CD4-positive, alpha-beta T cell treated with Interleukin-15 for 1 hour (primary cell): ENCODE measurements around the gene PER2.
A peak's percentile ranks its signal among the peaks of the same experiment; 100 is the strongest.

Source experiments
- DNase-seq: peaks from one replicate; pipeline ENCODE4 v3.0.0-alpha.2; 2020

PER2 gene

DNA sequence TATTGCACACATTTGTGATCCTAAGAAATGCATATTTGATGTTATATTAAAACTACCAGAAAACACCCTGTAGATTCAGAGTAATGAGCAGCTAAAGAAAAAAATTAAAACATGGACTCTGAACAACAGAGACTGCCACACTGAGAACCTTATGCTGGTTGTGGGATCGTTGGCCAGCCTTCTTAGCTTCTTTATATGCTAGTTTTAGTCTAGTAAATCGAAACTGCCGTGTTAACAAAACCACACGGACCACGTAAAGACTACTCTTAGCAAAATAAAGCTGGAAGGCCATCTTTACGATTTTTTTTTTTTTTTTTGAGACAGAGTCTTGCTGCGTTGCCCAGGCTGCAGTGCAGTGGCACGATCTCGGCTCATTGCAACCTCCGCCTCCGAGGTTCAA lies 22.8 kb downstream of the PER2 start:
- DNase-seq = no peak

DNA sequence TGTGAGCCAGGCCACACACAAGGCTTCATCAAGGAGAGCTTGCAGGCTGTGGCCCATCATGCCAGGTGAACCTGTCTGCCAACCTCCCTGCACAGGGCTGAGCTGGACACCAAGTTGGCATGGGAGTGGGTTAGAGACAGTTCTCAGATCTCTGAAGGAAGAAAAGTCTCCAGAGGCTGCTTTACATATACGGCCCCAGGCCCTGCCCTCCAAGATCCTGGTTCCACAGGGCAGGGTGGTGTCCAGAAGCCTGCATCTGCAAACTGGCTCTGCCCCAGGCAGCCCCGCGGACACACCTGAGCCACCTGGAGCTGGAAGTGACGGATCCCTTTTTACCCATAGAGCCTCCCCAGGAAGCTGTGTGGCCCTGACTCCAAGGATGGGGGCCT lies 24.3 kb downstream of the PER2 start:
- DNase-seq = no peak

DNA sequence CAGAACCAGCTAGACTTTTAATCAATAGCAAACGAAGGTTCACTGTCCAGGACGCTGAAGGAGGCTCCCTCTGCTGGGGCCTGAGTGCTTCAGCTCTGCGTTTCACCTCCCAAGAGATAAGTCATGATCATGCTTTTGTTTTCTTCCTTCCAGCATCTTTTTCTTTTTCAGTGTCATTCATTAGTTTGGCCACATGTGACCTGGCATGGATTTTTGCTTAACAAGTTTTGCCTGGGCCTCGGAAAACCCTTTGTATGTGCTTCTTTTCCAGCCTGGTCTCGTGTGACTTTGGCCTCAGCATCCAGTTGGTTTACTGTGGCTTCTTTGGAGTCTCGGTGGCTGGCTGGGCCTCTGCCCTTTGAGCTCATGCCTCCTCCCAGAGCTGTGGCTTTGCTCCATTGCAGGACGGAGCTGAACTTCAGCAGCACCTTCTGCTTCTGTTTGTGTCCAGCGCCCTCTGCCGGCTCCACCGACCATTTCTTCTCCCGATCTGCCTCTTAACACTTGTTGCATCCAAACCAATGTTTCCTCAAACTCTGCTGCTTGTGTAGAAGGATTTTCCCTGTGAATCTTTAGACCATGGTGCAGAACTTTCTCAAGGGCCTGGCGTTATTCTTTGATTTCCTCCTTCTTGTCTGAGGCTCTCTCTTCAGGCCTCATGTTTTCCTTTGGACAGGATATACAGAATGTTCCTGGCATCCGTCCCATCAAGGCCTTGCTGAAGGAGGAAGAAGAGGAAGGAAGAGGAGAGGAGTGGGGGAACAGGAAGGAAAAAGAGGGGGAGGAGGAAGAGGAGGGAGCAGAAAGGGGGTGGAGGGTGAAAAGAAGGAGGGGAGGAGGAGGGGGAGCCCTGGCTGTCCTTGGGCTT lies 25.0 kb downstream of the PER2 start:
- peak; percentile 73 for DNase-seq

DNA sequence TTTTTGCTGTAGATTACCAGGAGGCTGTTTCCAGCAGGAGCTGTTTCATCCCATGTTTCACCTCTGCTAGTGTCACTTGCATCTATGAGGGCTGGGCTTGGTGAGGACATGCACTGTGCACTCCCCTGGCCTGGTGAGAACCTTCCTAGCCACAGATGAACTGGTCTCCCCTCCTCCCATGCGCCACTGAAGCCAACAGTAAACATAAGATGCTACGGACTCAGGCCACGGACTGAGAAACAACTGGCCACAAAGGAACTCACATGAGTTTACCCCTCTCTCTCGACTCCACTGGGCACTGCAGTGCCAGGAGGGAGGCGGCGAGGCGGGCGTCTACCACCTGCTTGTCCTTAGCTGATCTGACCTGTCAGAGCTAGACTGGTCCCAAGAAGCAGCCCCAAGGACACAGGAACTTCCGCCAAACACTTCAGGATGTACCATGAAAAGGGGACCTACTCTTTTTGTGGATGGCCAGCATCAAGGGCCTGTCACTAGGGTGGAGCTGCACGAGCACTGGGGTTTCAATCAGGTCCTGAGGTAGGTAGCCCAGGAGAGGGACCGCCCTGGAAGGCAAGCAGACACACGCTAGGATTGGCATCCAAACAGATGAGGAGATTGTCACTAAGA lies 25.8 kb downstream of the PER2 start:
- DNase-seq = no peak

DNA sequence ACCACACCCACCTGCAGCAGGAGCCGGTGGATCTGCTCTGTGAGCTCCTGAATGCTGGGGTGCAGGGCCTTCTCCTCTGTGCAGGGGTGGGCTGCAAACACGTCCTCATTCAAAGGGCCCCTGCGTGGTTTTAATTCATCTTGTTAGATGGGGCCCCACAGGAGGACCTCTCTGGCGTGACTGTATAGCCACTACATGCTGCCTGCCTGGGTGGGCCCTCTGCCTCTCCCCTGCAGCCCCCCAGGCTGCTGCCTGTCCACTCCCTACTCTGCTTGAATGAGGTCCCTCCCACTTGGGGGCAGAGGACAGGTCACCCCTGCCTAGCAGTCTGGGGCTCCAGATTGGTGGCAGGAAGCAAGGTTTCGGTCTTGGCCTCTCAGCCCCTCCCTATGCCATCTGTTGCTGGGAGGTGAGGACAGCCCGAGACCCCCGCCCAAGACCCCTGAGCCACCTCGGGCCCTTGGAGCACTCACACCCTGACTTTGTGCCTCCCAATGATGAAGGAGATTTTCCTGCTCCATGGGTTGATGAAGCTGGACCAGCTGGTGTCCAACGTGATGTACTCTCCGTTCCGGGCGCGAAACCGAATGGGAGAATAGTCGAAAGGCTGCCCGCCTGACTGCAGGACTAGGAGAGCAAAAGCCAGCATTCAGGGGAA lies 26.6 kb downstream of the PER2 start:
- no peak for DNase-seq

DNA sequence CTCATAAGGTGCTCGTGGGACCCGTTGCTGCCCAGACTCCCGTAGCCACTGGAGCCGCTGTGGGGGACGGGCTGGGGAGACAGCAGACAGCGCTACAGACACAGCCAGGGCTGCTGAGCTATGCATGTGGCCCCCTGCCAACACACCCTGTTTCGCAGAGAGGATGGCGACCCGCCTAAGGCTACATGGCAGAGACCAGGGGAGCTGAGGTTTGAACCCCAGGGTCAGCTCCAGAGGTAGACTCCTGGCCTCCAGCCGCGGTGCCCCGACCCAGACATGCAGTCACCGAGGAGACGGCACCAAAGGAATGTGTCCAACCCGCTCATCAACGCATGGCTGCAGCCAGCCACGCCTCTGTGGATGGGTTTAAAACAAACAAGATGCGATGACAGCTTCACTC lies 27.5 kb downstream of the PER2 start:
- DNase-seq = no peak

DNA sequence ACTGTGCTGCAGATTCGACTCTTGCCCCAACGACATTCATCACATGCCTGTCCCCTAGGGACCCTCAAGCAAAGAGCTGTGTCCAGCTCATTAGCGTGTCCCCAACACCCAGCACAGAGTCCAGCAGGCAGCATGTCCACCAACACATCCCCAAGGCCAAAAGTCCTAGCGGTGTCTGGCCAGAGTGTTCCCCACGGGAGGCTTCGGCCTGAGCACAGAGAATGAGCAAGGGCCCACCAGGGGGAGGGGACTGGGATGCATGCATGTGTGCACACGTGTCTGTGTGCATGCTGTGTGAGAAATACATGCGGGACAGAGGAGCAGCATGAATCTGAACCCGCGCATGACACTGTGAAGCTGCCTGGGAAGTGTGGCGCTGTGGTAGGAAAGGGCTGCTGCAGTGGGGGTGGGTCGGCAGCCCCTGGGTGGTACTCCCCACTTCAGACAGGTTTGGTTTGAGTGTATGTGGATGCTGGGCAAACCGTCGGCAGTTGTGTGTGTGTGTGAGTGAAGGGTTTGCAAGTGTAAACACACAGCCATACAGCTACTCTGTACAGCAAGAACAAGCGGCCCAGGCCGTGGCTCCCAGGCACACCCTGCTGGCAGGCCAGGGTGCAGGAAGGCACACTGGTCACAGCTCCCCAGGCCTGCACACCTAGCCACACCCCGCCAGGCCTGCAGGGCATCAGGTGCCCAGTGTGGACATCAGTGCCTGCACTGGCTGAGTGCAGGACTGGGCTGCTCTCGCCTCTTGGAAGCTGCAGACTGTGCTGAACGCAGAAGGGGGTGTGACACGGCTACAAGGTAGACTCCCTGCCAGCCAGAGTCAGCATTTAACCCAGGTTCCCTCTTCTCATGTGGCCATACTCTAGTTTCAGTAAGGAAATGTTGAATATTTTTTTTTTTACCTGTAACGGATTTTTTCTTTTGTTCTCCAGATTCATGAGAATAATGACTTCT lies 29.1 kb downstream of the PER2 start:
- no peak for DNase-seq

DNA sequence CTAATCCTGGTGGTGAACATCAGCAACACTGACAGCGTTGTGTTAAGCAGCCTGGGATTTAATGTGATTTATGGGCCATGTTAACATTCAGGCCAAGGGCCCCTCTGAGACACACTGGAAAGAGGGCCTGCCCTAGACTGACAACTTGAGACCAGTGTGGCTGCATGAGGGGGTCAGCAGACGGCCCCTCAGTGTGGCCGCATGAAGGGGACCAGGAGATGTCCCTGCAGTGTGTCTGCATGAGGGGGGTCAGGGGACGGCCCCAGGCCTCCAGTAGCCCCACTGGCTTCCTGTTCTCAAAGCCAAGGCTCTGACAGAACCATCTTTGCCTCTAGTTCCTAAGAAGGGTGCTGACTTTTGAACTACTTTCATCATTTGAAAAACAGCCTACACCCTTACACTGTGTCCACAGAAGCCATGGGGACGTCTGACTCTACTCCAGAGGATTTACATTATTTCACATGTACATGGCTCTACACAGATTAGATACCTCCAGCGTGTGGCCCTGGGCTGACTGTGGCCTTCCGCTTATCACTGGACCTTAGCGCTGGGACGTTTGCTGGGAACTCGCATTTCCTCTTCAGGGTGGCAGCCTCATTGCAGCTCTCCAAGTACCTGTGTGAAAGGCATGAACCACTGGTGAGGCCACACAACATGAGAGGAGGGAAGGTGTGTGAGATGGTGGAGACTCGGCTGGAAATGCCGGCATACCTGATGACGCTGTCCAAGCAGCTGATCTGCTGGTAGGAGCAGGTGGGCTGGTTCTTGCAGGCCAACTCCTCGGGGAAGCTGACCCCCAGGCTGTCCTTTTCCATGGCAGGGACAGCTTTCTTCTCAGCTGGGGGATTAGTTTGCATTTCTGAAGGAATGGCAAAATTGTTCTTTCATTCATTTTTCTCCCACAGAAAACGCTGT lies 30.4 kb downstream of the PER2 start:
- DNase-seq = no peak

DNA sequence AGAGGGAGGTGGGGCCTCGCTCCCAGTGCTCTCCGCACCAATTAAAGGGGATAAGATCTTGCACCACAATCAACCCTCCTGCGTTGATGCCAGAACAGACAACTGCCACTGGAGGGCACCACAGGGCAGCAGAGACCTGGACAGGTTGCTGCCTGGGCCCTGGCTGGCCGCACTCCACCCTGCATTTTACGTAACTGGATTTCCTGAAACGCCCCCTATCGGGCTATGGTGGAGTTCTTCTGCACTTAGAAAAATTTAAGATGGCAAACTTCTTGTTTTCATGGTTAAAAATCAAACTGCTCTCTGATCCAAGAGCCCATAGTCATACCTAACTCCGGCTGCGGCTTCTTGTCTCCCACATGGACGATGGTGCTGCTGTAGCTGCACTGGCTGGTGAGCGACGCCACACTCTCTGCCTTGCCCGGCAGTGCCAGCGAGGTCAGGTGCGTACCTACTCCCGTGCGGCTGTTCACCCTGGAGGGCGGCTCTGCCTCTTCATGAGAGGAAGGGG lies 31.8 kb downstream of the PER2 start:
- DNase-seq = peak; percentile 79

DNA sequence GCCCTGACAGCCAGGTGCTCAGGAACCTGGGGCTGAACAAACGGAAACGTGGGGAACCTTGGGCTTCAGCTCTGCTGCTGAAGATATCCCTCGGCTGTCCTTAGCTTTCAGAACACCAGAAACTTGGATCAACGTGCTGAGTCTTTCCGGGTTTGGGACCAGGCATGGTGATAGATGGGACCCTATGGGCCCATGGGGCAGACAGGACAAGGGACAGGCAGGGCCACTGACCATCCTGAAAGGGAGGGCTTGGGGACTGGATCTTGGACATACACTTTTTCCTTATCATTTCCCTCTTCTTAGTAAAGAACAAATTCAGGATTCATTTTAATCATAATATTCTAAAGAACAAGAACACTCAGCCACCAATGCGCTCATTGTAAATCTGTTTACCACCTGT lies 32.3 kb downstream of the PER2 start:
- DNase-seq = no peak

DNA sequence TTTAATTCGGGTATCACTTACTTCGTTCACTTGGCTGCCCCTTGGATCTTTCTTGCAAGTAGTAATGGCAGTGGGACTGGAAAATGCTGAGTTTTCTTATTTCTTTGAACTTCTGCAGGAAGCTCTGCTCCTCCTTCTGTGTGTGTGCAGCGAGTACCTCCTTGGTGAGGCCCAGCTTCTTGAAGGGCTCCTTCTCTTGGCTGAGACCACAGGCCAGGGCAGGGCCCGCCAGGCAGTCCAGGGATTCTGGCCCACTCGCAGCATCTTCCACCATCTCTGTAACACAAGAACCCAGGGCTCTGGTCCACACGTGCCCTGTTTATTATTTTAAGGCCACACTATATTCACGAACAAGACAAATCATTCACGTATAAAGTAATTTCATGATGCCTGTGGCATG lies 32.8 kb downstream of the PER2 start:
- DNase-seq = no peak

DNA sequence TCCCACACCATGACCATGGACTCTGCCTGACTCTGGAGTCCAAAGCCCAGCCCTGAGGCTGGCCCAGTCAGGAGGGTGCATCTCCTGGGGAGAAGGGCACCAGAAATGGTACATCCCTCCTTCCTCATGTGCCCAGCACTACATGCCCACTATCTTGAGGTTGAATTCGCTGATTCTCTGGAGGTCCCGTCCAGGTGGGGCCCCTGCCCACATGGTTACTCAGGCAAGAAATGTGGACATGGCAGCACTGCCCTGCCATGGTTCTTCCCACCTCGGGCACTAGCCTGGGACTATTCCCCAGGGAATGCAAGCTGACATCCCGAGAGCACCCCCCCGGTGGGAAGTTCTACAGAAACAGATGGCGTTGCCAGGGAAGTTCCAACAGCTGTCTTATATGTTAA lies 33.3 kb downstream of the PER2 start:
- no peak for DNase-seq

DNA sequence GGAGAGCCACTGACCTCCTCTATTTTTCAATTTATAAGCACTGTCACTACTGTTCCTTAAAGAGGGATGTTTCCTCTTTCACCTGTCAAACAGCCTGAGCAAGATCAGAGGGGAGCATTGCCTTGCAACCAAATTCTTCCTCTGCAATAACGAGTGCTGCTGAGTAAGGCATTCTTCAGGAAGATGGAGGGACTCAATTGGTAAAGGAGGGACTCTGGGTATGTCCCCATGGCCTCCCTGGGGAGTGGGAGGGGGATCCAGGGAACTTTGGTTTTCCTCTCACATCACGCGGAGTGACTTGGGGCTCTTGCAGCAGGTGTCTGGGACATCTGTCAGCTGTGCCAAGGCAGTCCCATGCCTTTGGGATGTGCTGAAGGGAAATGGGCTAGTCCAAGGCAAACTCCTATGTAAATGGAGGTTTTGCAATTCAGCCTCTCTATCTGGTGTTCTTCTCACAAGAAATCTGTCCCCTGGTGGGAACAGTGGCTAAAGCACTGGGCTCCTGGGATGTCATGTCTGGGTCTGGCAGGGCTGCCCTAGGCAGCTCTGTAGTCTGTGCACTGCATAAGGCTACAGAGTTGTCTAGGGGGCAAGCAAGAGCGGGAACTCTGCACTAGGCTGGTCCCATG lies 34.2 kb downstream of the PER2 start:
- DNase-seq = no peak

DNA sequence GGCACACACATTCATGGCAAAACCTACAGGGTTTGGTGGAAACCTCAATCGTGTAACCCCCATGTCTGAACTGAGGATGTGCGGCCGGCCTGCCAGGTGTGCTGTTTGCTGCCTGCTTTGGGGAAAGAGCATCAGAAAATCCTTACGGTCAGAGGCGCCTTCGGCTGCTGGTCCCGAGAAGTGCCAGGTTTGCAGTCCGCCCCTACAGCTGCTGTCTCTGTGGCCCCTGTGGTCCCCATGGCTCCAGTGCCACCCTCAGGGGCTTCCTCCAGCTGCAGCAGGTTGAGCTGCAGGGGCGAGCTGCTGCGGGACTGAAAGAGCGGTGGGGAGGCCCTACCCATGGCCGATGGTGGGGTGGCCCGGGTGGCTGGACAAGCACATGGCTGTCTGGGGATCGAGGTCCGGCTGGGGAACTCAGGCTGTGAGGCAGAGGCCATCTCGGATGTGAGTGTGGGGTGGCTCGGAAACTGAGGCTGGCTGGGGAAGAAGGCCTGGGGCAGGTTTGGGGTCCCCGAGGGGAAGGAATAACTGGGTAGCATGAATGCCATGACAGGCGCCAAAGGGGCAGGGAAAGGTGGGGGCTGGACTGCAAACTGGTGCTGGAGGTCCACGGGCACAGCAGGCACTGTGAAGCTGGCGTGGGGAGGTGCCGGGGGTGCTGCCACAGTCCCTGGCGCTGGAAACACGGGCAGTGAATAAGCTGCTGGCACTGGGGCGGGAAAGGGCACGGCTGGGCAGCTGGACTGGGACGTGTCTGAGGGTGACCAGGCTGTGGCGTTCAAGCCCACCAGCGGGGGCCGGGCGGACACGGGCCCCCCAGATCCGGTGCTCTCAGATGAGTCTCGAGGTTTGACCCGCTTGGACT lies 35.4 kb downstream of the PER2 start:
- DNase-seq = no peak

DNA sequence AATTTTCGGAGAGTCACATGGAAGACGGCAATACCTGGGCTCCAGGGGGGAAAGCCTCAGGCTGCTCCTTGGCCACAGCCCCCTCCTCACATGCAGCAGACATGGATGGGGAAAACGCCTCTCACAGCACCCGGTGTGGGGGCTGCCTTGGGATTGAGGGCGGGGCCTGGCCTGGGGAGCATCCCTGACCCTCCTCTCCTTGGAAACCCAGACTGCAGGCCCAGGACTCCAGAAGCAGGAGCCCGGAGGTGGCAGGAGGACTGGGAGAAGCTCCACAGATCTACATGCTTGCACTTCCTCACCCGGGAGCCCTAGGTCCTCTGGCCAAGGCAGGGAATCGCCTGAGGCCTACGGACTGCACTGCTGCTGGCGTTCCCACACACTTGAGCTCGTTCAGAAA lies 36.4 kb downstream of the PER2 start:
- DNase-seq = no peak

DNA sequence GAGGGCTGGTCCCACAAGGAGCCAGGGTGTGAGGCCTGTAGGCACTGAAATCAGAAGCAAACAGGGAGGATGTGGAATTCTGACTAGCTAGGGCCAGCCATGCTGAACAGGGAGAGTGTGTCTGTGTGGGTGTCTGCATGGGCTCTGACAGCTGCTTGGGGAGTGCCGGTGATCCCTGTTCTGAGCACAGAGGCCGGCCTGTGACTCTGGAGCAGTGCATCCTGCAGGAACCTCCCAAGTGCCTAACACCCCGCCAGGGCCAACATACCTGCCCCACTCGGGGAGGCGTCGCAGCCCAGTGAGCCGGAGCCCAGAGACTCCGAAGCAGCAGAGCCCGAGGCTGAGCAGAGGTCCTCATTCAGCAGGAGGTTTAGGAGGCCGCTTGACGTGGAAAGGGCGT lies 37.1 kb downstream of the PER2 start:
- no peak for DNase-seq

DNA sequence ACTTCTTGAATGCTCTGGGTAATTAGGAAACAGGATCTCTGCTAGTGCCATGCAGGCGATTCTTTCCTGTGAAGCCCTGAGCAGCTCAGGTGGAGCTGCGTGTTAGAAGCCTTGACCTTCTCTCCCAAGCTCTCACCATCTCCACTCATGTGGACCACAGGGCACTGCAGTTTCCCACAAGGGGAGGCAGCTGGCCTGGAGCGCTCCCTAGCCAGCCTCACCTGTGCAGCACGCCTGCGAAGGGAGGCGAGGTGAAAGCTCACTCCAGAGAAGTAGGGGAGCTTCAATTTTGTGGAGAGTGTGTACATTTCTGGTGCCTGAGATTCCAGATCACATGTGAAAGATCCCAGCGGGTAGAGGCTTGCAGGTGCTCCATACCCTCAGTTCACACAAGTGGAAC lies 37.5 kb downstream of the PER2 start:
- no peak for DNase-seq

DNA sequence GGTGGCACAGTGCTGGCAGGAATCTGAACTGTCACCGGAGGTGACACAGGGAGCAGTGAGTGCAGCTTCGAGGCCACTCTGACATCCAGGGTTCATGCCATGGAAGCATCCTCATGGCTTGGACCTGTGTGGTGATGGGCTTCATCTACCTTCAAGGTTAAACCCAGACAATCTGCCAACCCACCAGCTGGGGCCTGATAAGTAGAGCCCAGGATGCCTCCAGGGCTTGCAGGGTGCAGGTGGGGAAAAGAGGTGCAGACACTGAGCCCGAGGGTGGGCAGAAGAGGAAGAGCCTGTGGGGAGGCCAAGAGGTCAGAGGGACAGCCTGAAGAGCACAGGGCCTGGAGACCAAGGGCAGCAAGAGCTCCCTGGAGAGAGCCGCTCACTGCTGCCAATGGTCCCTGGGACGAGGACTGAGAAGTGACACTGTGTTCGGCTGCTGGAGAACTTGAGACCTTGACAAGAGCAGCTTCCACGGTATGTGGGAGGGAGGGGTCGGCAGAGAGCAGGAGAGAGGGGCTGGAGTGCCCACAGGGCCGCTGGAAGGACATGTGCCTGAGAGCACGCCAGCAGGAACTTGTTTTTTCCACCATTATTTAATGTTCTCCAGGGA lies 40.5 kb downstream of the PER2 start:
- DNase-seq = no peak

DNA sequence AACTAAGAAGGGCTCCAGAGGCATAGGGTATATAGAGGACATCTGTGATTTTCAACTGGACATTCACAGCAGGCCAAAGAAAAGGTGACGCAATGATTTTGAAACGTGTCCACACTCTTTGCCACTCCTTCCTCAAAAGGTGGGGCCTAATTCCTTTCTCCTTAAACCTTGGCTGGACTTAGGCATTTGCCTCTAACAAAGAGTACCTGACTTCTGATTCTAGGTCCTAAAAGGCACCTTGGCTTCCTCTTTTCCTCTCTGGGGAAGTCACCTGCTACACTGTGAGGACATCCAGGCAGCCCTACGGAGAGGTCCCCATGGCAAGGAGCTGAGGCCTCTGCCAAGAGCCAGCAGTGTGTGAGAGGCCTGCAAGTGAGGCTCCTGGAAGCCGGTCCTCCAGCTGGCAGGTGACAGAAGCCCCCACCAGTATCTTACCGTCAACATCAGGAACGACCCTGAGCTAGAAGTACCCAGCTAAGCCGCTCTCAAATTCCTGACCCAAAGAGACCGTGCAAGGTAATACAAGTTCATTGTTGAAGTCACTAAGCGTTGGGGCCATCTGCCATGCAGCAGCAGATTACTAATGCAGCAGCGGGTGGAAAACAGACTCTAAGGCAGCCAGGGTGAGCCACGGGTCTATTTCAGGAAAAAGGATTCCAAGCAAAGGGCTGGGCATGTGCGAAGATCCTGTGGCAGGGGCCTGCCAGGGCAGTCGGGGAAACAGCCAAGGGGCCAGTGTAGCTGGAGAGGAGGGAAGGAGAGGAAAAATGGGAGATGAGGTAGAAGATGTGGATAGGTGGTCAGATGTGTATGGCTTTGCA lies 41.2 kb downstream of the PER2 start:
- no peak for DNase-seq
